Keratinocyte (primary cell): ENCODE measurements around the gene SF3A1. TPM values are rescaled to one million over a fixed set of nuclear protein-coding genes. Genes with fewer than 3 reads are reported as not detected.

Experiments
- DNase-seq: peaks from one replicate; pipeline ENCODE4 v3.0.0-alpha.2; 2011; ENCODE audit warnings: low read depth, missing footprints, low spot score
- FAIRE-seq: peaks from 2 replicates; lab custom pipeline; 2011; peaks lifted over from hg19 to GRCh38; lab: Jason Lieb, UNC
- H2AFZ ChIP-seq: 2 replicates; pipeline ENCODE4 v1.6.0; 2012; ENCODE audit warnings: low read length, control low read depth, inconsistent platforms; ENCODE audit not compliant: control insufficient read depth
- H3K27ac ChIP-seq: 2 replicates; pipeline ENCODE4 v1.5.1; 2011; ENCODE audit warnings: low read length; ENCODE audit not compliant: control insufficient read depth, insufficient read depth
- H3K27me3 ChIP-seq: 3 replicates; pipeline ENCODE4 v1.6.0; 2011; ENCODE audit warnings: low read length; ENCODE audit not compliant: control insufficient read depth, insufficient read depth; ENCODE audit errors: extremely low read depth
- H3K36me3 ChIP-seq, 2 experiments: 2 replicates in 1 of 2; 3 replicates in 1 of 2; pipeline ENCODE4 v1.5.1; 2011; ENCODE audit warnings: low read length in 2 of 2, mild to moderate bottlenecking in 1 of 2; ENCODE audit not compliant: control insufficient read depth in 2 of 2, insufficient read depth in 2 of 2; ENCODE audit errors: extremely low read depth in 1 of 2
- H3K4me1 ChIP-seq: 3 replicates; pipeline ENCODE4 v1.5.1; 2011; ENCODE audit warnings: low read length; ENCODE audit not compliant: control insufficient read depth, insufficient read depth; ENCODE audit errors: extremely low read depth
- H3K4me2 ChIP-seq: 3 replicates; pipeline ENCODE4 v1.6.0; 2011; ENCODE audit warnings: low read depth, low read length; ENCODE audit not compliant: control insufficient read depth, insufficient read depth; ENCODE audit errors: extremely low read depth
- H3K4me3 ChIP-seq, 3 experiments: fragments of 200-600 bp in 1 of 3; sonication (generic) in 1 of 3; 2 replicates in 2 of 3; 3 replicates in 1 of 3; pipeline ENCODE4 v1.5.1; 2011 to 2016; ENCODE audit warnings: low read length in 3 of 3, mild to moderate bottlenecking in 3 of 3, control low read depth in 2 of 3, inconsistent platforms in 1 of 3, low read depth in 1 of 3, mixed read lengths in 1 of 3, mixed run types in 1 of 3, moderate library complexity in 1 of 3; ENCODE audit not compliant: control insufficient read depth in 2 of 3, insufficient read depth in 2 of 3; ENCODE audit errors: extremely low read depth in 1 of 3
- H3K79me2 ChIP-seq: 2 replicates; pipeline ENCODE4 v1.6.0; 2012; ENCODE audit warnings: low read length; ENCODE audit not compliant: control insufficient read depth, insufficient read depth
- H3K9ac ChIP-seq: 3 replicates; pipeline ENCODE4 v1.6.0; 2011; ENCODE audit warnings: low read length; ENCODE audit not compliant: control insufficient read depth, insufficient read depth; ENCODE audit errors: extremely low read depth
- H3K9me1 ChIP-seq: 3 replicates; pipeline ENCODE4 v1.6.0; 2011; ENCODE audit warnings: low read length; ENCODE audit not compliant: control insufficient read depth, insufficient read depth; ENCODE audit errors: extremely low read depth
- H3K9me3 ChIP-seq: 2 replicates; pipeline ENCODE4 v1.5.1; 2012; ENCODE audit warnings: low read depth, low read length; ENCODE audit not compliant: control insufficient read depth
- H4K20me1 ChIP-seq: 3 replicates; pipeline ENCODE4 v1.6.0; 2011; ENCODE audit warnings: low read length; ENCODE audit not compliant: control insufficient read depth, insufficient read depth; ENCODE audit errors: extremely low read depth
- CTCF ChIP-seq, 3 experiments: IDR thresholded peaks in 1 of 3; conservative IDR thresholded peaks in 1 of 3; optimal IDR thresholded peaks in 1 of 3; 2 replicates in 2 of 3; 3 replicates in 1 of 3; pipeline versions ENCODE3 to v1.5.1; 2011; ENCODE audit warnings: low read length in 3 of 3, mild to moderate bottlenecking in 3 of 3, moderate library complexity in 2 of 3, control low read depth in 1 of 3, inconsistent platforms in 1 of 3; ENCODE audit not compliant: insufficient read depth in 2 of 3; ENCODE audit errors: extremely low read depth in 1 of 3
- EZH2 ChIP-seq: IDR thresholded peaks from one replicate; pipeline ENCODE4 v1.6.1; 2012; ENCODE audit warnings: inconsistent platforms, mild to moderate bottlenecking, low read length, moderate library complexity
- dilution Hi-C: fragments of 300-500 bp; cut with MboI; formaldehyde crosslinking; loops from one replicate; pipeline ENCODE4 v1.7.0; 2020; ENCODE audit warnings: low sequenced_read_pairs; ENCODE audit not compliant: extremely low pct_ligation_motif_present
- polyA plus RNA-seq, 5 experiments: library from polyadenylated mRNA; depleted of rRNA in 3 of 5; stranded (reverse) in 3 of 5; stranded (forward) in 1 of 5; unstranded in 1 of 5; fragments of >200 nt; gene quantifications; 1 replicate in 1 of 5; 2 replicates in 3 of 5; 3 replicates in 1 of 5; pipeline versions ENCODE4 v1.2.1 to v1.2.3, GENCODE V29; 2011 to 2012; ENCODE audit warnings: missing spikeins in 2 of 5, low read depth in 1 of 5, low replicate concordance in 1 of 5

The SF3A1 gene
- polyA plus RNA-seq, 1 donor (not counting 4 experiments of a cell fraction or from before 2014, with no cell fraction given), result 34.2 TPM

DNA sequence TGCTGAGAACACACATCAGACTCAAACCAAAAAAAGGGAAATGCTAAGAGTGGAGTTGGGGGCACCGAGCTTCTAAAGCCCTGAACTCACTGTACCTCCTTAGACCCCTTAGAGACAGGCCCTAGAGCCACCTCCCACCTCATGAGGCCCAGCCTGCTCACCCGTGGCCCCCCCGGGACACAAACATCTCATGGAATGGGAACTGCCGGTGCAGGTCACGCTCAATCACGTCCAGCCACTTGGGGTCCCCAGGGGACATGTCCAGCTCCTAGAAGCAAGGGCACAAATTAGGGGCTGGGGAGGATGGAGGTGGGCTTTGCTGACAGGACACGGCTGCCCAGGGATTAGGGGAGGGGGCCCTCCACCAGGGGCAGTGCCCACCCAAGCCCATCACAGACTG lies 61.1 kb downstream of the SF3A1 start:
- FAIRE-seq (no peak), DNase-seq (no peak)
- H3K36me3 ChIP-seq, result peaks cover 47 to 49% of the 10 kb centered on the region in 2 experiments
- TF ChIP-seq CTCF (optimal IDR thresholded peaks at IDR 0.05 in 1 of 3, IDR thresholded peaks at IDR 0.05 in 1 of 3, conservative IDR thresholded peaks at IDR 0.05 in 1 of 3; ENCODE audit: extremely low read depth in 1 of 3, insufficient read depth in 2 of 3, low read length in 3 of 3) (no peak), EZH2 (no peak)
- no peak overlapping the region for H3K9ac ChIP-seq
- no peak overlapping the region for H2AFZ ChIP-seq
- no peak overlapping the region for H3K27ac ChIP-seq
- H4K20me1 ChIP-seq, result peaks cover 4% of the 10 kb centered on the region
- peaks cover 1% of the 10 kb centered on the region for H3K79me2 ChIP-seq
- no peak overlapping the region for H3K4me2 ChIP-seq
- H3K9me1 ChIP-seq, result no peaks in the 10 kb centered on the region
- H3K9me3 ChIP-seq, result no peaks in the 10 kb centered on the region
- no peaks in the 10 kb centered on the region for H3K27me3 ChIP-seq
- peaks cover 25% of the 10 kb centered on the region for H3K4me1 ChIP-seq
- dilution Hi-C loops, result no loop called here
- H3K4me3 ChIP-seq, result no peak overlapping the region

DNA sequence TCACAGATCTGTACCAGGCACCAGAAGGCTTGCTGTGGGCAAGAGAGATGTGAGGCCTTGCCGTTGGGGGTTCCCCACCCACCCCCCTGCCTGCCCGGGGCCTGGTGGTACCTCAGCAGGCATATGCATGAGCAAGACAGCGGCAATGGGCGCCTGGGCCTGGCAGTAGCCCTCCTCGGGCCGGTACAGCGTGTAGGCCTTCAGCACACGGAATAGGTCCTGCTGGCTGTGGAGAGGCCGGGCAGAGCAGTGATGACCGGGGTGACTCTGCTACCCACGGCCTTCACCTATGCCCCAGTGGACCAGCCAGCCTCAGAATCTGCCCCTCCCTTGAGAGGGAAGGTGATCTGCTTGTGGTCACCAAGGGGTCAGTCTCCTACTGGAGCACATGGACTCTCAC lies 61.9 kb downstream of the SF3A1 start:
- Histone ChIP-seq H2AFZ (no peak overlapping the region), H3K4me3 (no peak overlapping the region), H3K79me2 (no peaks in the 10 kb centered on the region), H3K9ac (no peak overlapping the region), H3K4me1 (peaks cover 33% of the 10 kb centered on the region), H3K27me3 (no peaks in the 10 kb centered on the region), H4K20me1 (peaks cover 4% of the 10 kb centered on the region), H3K36me3 (peaks cover 44 to 45% of the 10 kb centered on the region in 2 experiments), H3K9me3 (no peaks in the 10 kb centered on the region), H3K4me2 (no peak overlapping the region), H3K27ac (no peak overlapping the region), H3K9me1 (no peaks in the 10 kb centered on the region)
- no peak for TF ChIP-seq CTCF (optimal IDR thresholded peaks at IDR 0.05 in 1 of 3, IDR thresholded peaks at IDR 0.05 in 1 of 3, conservative IDR thresholded peaks at IDR 0.05 in 1 of 3; ENCODE audit: extremely low read depth in 1 of 3, insufficient read depth in 2 of 3, low read length in 3 of 3)
- TF ChIP-seq EZH2, result no peak
- FAIRE-seq (no peak), DNase-seq (no peak)
- dilution Hi-C loops, result no loop called here
